ENCODE results near the gene COL6A2. TPM values are rescaled to one million over a fixed set of nuclear protein-coding genes. Genes with fewer than 3 reads are reported as not detected.

COL6A2 gene
- total and polyA plus RNA-seq, 2 experiments from 2014 or later = 28.4 to 89.2 TPM

DNA sequence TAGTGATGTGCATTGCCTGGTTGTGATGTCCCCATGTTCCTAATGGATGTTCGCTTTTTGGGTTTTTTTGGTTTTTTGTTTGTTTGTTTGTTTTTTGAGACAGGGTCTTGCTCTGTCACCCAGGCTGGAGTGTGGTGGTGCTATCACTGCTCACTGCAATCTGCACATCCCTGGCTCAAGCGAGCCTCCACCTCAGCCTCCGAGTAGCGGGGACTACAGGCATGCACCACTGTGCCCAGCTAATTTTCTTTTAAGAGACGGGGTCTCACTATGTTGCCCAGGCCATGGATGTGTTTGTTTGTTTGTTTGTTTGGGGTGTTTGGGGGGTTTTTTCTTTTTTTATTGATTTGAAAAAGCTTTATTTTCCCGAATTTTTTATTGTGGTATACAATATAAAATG, 2.1 kb downstream of the COL6A2 start (continued):
- TF ChIP-seq, protein P1, sequence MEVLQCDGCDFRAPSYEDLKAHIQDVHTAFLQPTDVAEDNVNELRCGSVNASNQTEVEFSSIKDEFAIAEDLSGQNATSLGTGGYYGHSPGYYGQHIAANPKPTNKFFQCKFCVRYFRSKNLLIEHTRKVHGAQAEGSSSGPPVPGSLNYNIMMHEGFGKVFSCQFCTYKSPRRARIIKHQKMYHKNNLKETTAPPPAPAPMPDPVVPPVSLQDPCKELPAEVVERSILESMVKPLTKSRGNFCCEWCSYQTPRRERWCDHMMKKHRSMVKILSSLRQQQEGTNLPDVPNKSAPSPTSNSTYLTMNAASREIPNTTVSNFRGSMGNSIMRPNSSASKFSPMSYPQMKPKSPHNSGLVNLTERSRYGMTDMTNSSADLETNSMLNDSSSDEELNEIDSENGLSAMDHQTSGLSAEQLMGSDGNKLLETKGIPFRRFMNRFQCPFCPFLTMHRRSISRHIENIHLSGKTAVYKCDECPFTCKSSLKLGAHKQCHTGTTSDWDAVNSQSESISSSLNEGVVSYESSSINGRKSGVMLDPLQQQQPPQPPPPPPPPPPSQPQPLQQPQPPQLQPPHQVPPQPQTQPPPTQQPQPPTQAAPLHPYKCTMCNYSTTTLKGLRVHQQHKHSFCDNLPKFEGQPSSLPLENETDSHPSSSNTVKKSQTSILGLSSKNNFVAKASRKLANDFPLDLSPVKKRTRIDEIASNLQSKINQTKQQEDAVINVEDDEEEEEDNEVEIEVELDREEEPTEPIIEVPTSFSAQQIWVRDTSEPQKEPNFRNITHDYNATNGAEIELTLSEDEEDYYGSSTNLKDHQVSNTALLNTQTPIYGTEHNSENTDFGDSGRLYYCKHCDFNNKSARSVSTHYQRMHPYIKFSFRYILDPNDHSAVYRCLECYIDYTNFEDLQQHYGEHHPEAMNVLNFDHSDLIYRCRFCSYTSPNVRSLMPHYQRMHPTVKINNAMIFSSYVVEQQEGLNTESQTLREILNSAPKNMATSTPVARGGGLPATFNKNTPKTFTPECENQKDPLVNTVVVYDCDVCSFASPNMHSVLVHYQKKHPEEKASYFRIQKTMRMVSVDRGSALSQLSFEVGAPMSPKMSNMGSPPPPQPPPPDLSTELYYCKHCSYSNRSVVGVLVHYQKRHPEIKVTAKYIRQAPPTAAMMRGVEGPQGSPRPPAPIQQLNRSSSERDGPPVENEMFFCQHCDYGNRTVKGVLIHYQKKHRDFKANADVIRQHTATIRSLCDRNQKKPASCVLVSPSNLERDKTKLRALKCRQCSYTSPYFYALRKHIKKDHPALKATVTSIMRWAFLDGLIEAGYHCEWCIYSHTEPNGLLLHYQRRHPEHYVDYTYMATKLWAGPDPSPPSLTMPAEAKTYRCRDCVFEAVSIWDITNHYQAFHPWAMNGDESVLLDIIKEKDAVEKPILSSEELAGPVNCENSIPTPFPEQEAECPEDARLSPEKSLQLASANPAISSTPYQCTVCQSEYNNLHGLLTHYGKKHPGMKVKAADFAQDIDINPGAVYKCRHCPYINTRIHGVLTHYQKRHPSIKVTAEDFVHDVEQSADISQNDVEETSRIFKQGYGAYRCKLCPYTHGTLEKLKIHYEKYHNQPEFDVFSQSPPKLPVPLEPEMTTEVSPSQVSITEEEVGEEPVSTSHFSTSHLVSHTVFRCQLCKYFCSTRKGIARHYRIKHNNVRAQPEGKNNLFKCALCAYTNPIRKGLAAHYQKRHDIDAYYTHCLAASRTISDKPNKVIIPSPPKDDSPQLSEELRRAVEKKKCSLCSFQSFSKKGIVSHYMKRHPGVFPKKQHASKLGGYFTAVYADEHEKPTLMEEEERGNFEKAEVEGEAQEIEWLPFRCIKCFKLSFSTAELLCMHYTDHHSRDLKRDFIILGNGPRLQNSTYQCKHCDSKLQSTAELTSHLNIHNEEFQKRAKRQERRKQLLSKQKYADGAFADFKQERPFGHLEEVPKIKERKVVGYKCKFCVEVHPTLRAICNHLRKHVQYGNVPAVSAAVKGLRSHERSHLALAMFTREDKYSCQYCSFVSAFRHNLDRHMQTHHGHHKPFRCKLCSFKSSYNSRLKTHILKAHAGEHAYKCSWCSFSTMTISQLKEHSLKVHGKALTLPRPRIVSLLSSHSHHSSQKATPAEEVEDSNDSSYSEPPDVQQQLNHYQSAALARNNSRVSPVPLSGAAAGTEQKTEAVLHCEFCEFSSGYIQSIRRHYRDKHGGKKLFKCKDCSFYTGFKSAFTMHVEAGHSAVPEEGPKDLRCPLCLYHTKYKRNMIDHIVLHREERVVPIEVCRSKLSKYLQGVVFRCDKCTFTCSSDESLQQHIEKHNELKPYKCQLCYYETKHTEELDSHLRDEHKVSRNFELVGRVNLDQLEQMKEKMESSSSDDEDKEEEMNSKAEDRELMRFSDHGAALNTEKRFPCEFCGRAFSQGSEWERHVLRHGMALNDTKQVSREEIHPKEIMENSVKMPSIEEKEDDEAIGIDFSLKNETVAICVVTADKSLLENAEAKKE (CRISPR knock-in tag; IDR thresholded peaks at IDR 0.05) = no peak
- TF ChIP-seq ZNF114 (CRISPR knock-in tag; IDR thresholded peaks at IDR 0.05) = no peak

DNA sequence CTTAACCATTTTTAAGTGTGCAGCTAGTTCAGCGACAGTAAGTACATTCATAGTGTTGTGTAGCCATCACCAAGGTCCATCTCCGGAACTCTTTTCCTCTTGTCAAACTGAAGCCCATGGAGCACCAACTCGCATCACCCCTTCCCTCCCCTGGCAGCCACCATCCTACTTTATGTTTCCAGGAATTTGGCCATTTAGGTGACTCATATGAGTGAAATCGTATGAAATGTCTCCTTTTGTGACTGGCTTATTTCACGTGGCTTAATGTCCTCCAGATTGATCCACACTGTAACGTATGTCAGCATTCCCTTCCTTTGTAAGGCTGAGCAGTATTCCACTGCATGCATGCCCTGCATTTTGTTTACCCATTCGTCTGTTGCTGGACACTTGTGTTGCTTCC, 2.5 kb downstream of the COL6A2 start:
- H3K27me3 ChIP-seq (ENCODE audit: insufficient read depth) = peaks cover 14% of the 10 kb centered on the region; the same call in 1 of the 2 replicates
- TF ChIP-seq JUNB (IDR thresholded peaks at IDR 0.05; ENCODE audit: unreplicated experiment) (no peak), ZNF331 (CRISPR knock-in tag; IDR thresholded peaks at IDR 0.05; ENCODE audit: low read depth) (no peak), EZH2phosphoT487 (IDR thresholded peaks at IDR 0.05; ENCODE audit: unreplicated experiment) (no peak), CREB1 (CRISPR knock-in tag; IDR thresholded peaks at IDR 0.05; ENCODE audit: low read depth) (no peak), ZNF114 (CRISPR knock-in tag; IDR thresholded peaks at IDR 0.05) (no peak), STAT1 (IDR thresholded peaks at IDR 0.05; ENCODE audit: unreplicated experiment) (no peak), POLR2AphosphoS5 (IDR thresholded peaks at IDR 0.05; ENCODE audit: low read depth) (no peak), EZH2 (IDR thresholded peaks at IDR 0.05; ENCODE audit: low read depth, unreplicated experiment) (no peak)
- TF ChIP-seq, protein P1 (CRISPR knock-in tag; IDR thresholded peaks at IDR 0.05) = no peak

More for the DNA sequence above, 2.5 kb downstream of the COL6A2 start:
- DNase-seq (ENCODE audit: low spot score) (no peak), ATAC-seq (no peak)
- Mint-ChIP-seq H3K27ac (no peak overlapping the region), H3K4me1 (peaks cover 3% of the 10 kb centered on the region; the same call in 1 of the 3 replicates), H3K9me3 (peaks cover 16% of the 10 kb centered on the region; the same call in 2 of the 3 replicates), H3K4me3 (no peak overlapping the region), H3K36me3 (ENCODE audit: low read depth) (peaks cover 19% of the 10 kb centered on the region), H3K27me3 (ENCODE audit: insufficient read depth, low read depth, poor library complexity) (peaks cover 19% of the 10 kb centered on the region)
- peaks cover 10% of the 10 kb centered on the region; the same call in 1 of the 2 replicates for H4K20me1 ChIP-seq (replicated peaks; ENCODE audit: insufficient read depth)
- no peaks in the 10 kb centered on the region for H3K36me3 ChIP-seq (ENCODE audit: insufficient read depth)
- H3K4me1 ChIP-seq (ENCODE audit: insufficient read depth) = 0 out of 2 replicates have a peak, but pooled peaks cover 3% of the 10 kb centered on the region
- no peak overlapping the region for H3K4me3 ChIP-seq
- peaks cover 53% of the 10 kb centered on the region for H3K79me2 ChIP-seq (replicated peaks; ENCODE audit: insufficient read depth)
- no peak overlapping the region for H3K4me2 ChIP-seq
- no peaks in the 10 kb centered on the region for H3K9me2 ChIP-seq (ENCODE audit: insufficient read depth)
- no peak overlapping the region for H3K27ac ChIP-seq (ENCODE audit: low read depth)
- no peaks in the 10 kb centered on the region for H3F3A ChIP-seq (replicated peaks; ENCODE audit: low read depth)
- H2AFZ ChIP-seq = no peak overlapping the region

Measured in GM23338 (cell line).